Measurements from ENCODE around the gene DDX49. TPM values are rescaled to one million over a fixed set of nuclear protein-coding genes. Genes with fewer than 3 reads are reported as not detected.

Gene DDX49
- total RNA-seq, 6 experiments from 2014 or later, result 37.8 to 57.4 (median 44.0) TPM

GRCh38 chr19:18954094-18954493, 34.6 kb downstream of the DDX49 start:
- TF ChIP-seq CTCF (IDR thresholded peaks at IDR 0.05), result no peak
- Mint-ChIP-seq H3K27ac (no peak overlapping the region), H3K4me3 (no peak overlapping the region), H3K4me1 (ENCODE audit: low read depth) (peaks cover 24% of the 10 kb centered on the region), H3K36me3 (ENCODE audit: low read depth) (peaks cover 10% of the 10 kb centered on the region), H3K9me3 (no peaks in the 10 kb centered on the region), H3K27me3 (ENCODE audit: insufficient read depth) (peaks cover 4% of the 10 kb centered on the region)
- DNase-seq, result no peak

GRCh38 chr19:18955042-18955441, 35.5 kb downstream of the DDX49 start:
- Mint-ChIP-seq H3K4me1 (ENCODE audit: low read depth) (peaks cover 24% of the 10 kb centered on the region), H3K9me3 (no peaks in the 10 kb centered on the region), H3K4me3 (no peak overlapping the region), H3K27ac (no peak overlapping the region), H3K27me3 (ENCODE audit: insufficient read depth) (peaks cover 5% of the 10 kb centered on the region), H3K36me3 (ENCODE audit: low read depth) (peaks cover 10% of the 10 kb centered on the region)
- DNase-seq, result no peak
- TF ChIP-seq CTCF (IDR thresholded peaks at IDR 0.05), result no peak

GRCh38 chr19:18960370-18960769, 40.9 kb downstream of the DDX49 start:
- no peak overlapping the region for H3K4me3 Mint-ChIP-seq
- 0 out of 2 replicates have a peak, but pooled peaks cover 6% of the 10 kb centered on the region for H3K4me1 Mint-ChIP-seq (ENCODE audit: low read depth)
- TF ChIP-seq CTCF (IDR thresholded peaks at IDR 0.05), result no peak
- no peaks in the 10 kb centered on the region for H3K36me3 Mint-ChIP-seq (ENCODE audit: low read depth)
- no peaks in the 10 kb centered on the region for H3K9me3 Mint-ChIP-seq
- H3K27me3 Mint-ChIP-seq (ENCODE audit: insufficient read depth), result peaks cover 7% of the 10 kb centered on the region
- DNase-seq, result no peak
- H3K27ac Mint-ChIP-seq, result no peak overlapping the region

GRCh38 chr19:18961767-18962620, 42.5 kb downstream of the DDX49 start:
- H3K4me1 Mint-ChIP-seq (ENCODE audit: low read depth), result 0 out of 2 replicates have a peak, but pooled peaks cover 6% of the 10 kb centered on the region
- H3K27ac Mint-ChIP-seq, result no peak overlapping the region
- no peak for DNase-seq
- TF ChIP-seq CTCF (IDR thresholded peaks at IDR 0.05), result no peak
- peaks cover 7% of the 10 kb centered on the region for H3K27me3 Mint-ChIP-seq (ENCODE audit: insufficient read depth)
- H3K9me3 Mint-ChIP-seq, result no peaks in the 10 kb centered on the region
- H3K4me3 Mint-ChIP-seq, result no peak overlapping the region
- no peaks in the 10 kb centered on the region for H3K36me3 Mint-ChIP-seq (ENCODE audit: low read depth)

GRCh38 chr19:18964121-18964520, 44.6 kb downstream of the DDX49 start:
- Mint-ChIP-seq H3K27me3 (ENCODE audit: insufficient read depth) (peaks cover 4% of the 10 kb centered on the region), H3K4me3 (no peak overlapping the region), H3K27ac (no peak overlapping the region), H3K36me3 (ENCODE audit: low read depth) (peaks cover under 1% of the 10 kb centered on the region), H3K9me3 (peaks cover under 1% of the 10 kb centered on the region; the same call in 1 of the 2 replicates), H3K4me1 (ENCODE audit: low read depth) (peaks cover 6% of the 10 kb centered on the region)
- TF ChIP-seq CTCF (IDR thresholded peaks at IDR 0.05), result no peak
- no peak for DNase-seq
